ENCODE measurements around the gene MAP3K5. TPM values are rescaled to one million over a fixed set of nuclear protein-coding genes. Genes with fewer than 3 reads are reported as not detected.

Gene MAP3K5
- total RNA-seq, 2 experiments from 2014 or later, result 23.4 to 24.0 TPM

DNA sequence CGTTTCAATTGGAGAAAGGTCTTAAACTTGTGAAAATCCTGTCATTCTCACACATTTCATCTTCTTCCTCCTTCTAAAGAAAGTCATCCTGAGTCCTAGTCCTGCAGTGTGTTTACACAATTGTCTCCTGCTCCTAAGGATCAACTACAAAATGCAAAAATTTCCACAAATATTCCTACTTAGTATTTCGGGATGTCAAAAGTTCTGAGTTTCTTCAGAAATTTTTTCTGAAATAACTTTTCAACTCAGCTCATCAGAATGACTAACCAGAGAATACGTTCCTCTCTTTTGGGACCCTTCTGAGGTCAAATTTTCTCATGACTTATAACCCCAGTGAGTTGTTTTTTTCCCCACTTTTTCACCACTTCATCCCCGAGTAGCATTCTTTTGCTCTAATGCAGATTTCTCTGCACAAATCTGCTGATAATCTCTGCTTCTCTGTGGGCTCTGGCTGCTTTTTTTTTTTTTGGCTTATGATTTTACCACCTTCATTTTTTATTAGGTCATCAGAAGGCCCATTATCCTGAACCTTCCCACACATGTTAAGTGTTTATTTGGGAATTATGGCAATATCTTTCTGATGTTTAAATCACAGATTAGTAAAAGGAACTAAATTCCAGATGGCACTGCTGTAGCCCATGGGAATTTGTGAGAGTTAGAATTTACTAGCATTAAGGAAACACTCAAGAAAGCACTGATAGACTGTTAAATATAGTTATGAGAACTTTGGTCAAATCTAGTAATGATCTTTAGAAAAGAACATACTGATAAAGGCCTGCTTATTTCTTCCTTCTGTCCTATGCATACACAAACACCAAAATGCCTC is 41.4 kb downstream of the MAP3K5 start:
- Mint-ChIP-seq H3K4me1 (peaks cover 76% of the 10 kb centered on the region), H3K4me3 (peak overlapping the region; percentile 73), H3K36me3 (ENCODE audit: low read depth) (peaks cover 39% of the 10 kb centered on the region), H3K9me3 (peaks cover 2% of the 10 kb centered on the region), H3K27me3 (no peaks in the 10 kb centered on the region), H3K27ac (peak overlapping the region; percentile 89)
- ChIA-PET CTCF (no interaction called here), POLR2A (interaction anchor here (0.6 kb wide), 1 partner anchor 37 kb away, joined by 3 read pairs; no protein-coding TSS in a partner anchor)
- no peak for DNase-seq

DNA sequence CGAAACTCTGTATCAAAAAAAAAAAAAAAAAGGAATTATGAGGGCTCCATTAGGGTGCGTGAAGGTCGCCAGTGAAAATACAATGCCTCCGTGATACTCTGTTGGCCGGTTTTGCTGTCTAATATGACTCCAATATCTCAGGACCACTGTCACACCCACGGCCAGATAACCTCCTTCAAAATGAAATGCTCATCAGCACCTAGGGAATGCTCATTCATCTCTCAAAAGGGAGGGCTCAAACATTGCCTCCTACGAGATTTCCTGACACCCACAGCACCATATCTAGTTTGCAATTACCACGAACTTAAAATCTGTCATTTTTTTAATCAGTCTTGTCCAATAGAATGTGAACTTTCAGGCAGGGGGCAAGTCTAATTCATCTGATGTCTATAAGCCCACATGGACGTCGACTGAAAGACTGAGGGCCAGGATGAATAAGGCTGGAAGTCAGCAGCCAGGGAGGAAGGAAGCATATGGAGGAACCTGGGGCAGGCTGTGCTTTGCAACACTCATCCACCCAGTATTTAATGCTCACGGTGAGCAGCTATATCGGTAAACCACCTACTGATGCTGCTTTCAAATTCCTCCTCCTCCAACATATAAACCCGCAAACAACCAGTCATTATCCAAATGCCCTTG is 42.8 kb downstream of the MAP3K5 start:
- DNase-seq, result no peak
- Mint-ChIP-seq H3K27me3 (no peaks in the 10 kb centered on the region), H3K9me3 (peaks cover 2% of the 10 kb centered on the region), H3K4me3 (no peak overlapping the region), H3K4me1 (peaks cover 64% of the 10 kb centered on the region), H3K36me3 (ENCODE audit: low read depth) (peaks cover 39% of the 10 kb centered on the region), H3K27ac (peak overlapping the region; percentile 89)
- ChIA-PET CTCF (no interaction called here), POLR2A (no interaction called here)

DNA sequence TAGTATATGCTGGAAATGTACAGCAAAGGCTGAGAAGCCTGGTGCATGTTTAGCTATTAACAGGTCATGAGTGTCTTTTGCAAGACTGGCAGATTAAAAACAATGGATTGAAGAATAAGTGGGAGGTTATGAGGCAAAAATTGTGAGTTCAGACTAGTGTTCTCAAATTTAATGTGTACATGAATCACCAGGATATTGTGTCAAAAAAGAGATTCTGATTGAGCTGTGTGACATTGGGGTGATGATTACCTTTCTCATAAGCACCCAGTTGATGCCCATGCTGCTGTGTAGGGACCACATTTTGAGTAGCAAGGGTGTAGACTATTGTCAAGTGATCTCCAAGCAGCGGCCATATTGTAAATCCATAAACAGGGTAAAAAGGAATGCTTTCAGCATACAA is 44.8 kb downstream of the MAP3K5 start:
- ChIA-PET CTCF (no interaction called here), POLR2A (no interaction called here)
- DNase-seq, result no peak
- H3K27ac Mint-ChIP-seq, result no peak overlapping the region
- peaks cover 41% of the 10 kb centered on the region for H3K36me3 Mint-ChIP-seq (ENCODE audit: low read depth)
- no peaks in the 10 kb centered on the region for H3K27me3 Mint-ChIP-seq
- no peak overlapping the region for H3K4me3 Mint-ChIP-seq
- peaks cover 2% of the 10 kb centered on the region for H3K9me3 Mint-ChIP-seq
- H3K4me1 Mint-ChIP-seq, result peaks cover 53% of the 10 kb centered on the region

DNA sequence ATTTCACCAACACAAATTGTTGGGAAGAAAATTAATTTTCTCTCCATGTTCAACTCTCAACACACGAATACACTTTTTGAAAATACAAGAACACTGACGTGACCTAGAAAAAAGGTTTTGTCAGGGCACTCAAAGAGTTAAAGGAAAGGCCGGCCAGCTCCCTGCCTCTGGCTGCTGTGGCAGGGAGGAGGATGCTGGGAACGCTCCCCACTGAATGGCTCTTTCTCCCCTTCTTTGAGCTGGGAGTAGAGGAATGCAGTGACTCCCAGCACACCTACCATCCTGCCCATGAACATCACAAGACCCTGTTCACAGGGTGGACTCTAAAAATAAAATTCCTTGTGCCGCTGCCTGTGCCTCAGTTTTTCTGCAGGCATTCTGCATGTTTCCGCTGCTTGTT is 47.0 kb downstream of the MAP3K5 start:
- Mint-ChIP-seq H3K36me3 (ENCODE audit: low read depth) (peaks cover 39% of the 10 kb centered on the region), H3K4me1 (peaks cover 36% of the 10 kb centered on the region), H3K27me3 (no peaks in the 10 kb centered on the region), H3K27ac (no peak overlapping the region), H3K4me3 (no peak overlapping the region), H3K9me3 (peaks cover 2% of the 10 kb centered on the region)
- ChIA-PET CTCF (interaction anchor here (0.8 to 3.0 kb wide), 2 partner anchors 10 to 47 kb away, joined by 3 to 10 read pairs; partner anchors contain the start of gene MAP3K5), POLR2A (no interaction called here)
- DNase-seq, result no peak

DNA sequence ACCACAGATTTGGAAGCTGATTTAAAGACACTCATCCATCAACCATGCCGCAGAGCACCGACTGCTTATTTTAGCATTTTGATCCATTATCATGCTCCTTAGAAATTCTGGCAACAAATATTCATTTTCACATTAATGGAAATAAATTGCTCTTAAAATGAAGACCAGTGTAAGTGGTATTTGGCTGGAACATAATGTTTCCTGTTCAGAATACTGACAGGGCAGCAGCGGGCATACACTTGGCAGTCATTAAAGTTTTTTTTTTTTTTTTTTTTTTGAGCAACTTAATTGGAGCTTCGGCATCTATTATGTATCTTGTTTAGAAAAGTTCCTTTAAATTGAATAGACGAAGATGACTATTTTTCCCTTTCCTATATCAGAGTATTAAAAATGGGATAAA is 47.4 kb downstream of the MAP3K5 start:
- ChIA-PET CTCF (interaction anchor here (3.0 kb wide), 1 partner anchor 47 kb away, joined by 10 read pairs; the partner anchor contains the start of gene MAP3K5), POLR2A (no interaction called here)
- H3K4me3 Mint-ChIP-seq, result no peak overlapping the region
- DNase-seq, result no peak
- no peaks in the 10 kb centered on the region for H3K27me3 Mint-ChIP-seq
- H3K4me1 Mint-ChIP-seq, result peaks cover 36% of the 10 kb centered on the region
- no peak overlapping the region for H3K27ac Mint-ChIP-seq
- peaks cover 2% of the 10 kb centered on the region for H3K9me3 Mint-ChIP-seq
- H3K36me3 Mint-ChIP-seq (ENCODE audit: low read depth), result peaks cover 39% of the 10 kb centered on the region

DNA sequence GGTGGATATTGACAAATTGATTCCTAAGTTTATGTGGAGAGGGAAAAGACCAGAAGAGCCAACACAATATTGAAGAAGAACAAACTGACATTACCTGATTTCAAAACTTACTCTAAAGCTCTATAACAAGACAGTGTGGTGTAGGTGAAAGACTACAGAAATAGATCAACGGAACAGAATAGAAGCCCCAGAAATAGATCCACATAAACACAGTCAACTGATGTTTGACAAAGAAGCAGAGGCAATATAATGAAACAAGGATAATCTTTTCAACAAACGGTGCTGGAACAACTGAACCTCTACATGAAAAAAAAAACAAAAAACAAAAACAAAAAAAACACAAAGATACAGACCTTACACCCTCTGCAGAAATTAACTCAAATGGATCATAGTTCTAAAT is 50.2 kb downstream of the MAP3K5 start:
- no peak for DNase-seq
- Mint-ChIP-seq H3K4me1 (peaks cover 31% of the 10 kb centered on the region), H3K27ac (no peak overlapping the region), H3K4me3 (no peak overlapping the region), H3K27me3 (no peaks in the 10 kb centered on the region), H3K9me3 (peaks cover 2% of the 10 kb centered on the region), H3K36me3 (ENCODE audit: low read depth) (peaks cover 22% of the 10 kb centered on the region)
- ChIA-PET CTCF (interaction anchor here (0.6 kb wide), 1 partner anchor 1871 kb away, joined by 4 read pairs; no protein-coding TSS in a partner anchor), POLR2A (no interaction called here)

DNA sequence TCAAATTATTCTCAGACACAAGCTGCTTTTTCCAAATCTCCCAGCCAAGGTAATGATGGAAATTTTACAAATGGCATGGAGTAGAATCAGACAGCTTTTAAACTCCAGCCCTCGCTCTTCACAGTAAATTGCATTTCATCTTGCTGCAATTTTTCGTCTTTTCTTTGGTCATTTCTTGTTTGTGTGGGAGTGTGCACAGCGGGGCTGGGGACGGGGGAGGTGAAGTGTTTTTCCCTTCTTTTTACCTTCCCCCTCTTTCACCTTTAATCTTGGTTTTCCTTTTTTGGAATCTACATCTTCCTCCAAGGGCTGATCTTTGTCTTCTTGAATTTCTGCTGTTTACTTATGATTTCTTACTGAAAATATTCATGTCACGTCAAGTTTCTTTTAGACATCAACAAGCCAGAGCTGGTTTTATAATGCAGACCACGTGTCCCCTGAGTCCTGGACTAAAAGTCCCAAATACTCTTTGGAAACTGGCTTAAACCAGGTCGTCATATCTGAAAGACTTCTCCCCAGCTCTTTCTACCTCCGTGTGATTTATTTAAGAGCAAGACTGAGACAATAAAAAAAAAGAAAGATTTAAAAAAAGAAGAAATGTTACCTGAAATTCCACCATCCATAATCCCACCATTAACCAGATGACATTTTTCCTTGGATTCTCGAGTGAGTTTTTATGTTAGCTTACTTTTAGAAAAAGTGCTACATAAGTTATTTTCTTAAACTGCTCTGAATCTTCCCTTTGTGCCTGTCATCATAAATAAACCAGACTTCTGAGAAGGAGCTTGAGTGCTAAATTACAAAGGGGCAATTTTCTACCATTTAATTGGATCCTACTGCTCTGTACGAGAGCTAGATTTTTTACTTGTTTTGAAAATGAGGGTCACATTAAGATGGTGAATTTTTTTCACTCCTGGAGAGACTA is 52.0 kb downstream of the MAP3K5 start:
- Mint-ChIP-seq H3K36me3 (ENCODE audit: low read depth) (peaks cover 10% of the 10 kb centered on the region), H3K9me3 (no peaks in the 10 kb centered on the region), H3K4me3 (no peak overlapping the region), H3K27ac (no peak overlapping the region), H3K27me3 (no peaks in the 10 kb centered on the region), H3K4me1 (peaks cover 30% of the 10 kb centered on the region)
- ChIA-PET CTCF (interaction anchor here (0.8 to 1.4 kb wide), 3 partner anchors 17 to 52 kb away, joined by 3 to 10 read pairs (median 5); partner anchors contain the start of gene MAP3K5), POLR2A (no interaction called here)
- no peak for DNase-seq

DNA sequence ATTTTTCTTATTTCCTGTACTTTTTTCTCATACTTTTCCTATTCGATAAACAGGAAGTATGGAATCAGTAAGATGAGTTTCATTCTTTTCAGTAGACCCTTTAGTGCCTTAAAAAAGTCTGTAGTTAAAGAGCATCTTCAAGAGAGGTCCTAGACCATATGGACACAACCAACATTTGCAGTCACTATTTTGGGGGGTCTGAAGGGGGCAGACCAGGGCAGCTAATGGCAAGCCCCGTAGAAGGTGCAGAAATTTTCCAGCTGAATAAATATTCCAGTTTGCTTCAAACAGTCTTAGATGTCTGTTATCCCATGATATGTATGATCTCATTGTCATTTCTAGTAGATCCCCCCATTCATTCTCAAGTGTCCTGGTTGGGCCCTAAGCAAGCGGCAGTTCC is 52.8 kb downstream of the MAP3K5 start:
- Mint-ChIP-seq H3K27ac (no peak overlapping the region), H3K27me3 (no peaks in the 10 kb centered on the region), H3K36me3 (ENCODE audit: low read depth) (peaks cover 8% of the 10 kb centered on the region), H3K4me1 (peaks cover 30% of the 10 kb centered on the region), H3K4me3 (no peak overlapping the region), H3K9me3 (no peaks in the 10 kb centered on the region)
- ChIA-PET POLR2A (no interaction called here), CTCF (interaction anchor here (0.8 to 1.4 kb wide), 2 partner anchors 29 to 53 kb away, joined by 3 to 10 read pairs; partner anchors contain the start of gene MAP3K5)
- DNase-seq, result no peak

DNA sequence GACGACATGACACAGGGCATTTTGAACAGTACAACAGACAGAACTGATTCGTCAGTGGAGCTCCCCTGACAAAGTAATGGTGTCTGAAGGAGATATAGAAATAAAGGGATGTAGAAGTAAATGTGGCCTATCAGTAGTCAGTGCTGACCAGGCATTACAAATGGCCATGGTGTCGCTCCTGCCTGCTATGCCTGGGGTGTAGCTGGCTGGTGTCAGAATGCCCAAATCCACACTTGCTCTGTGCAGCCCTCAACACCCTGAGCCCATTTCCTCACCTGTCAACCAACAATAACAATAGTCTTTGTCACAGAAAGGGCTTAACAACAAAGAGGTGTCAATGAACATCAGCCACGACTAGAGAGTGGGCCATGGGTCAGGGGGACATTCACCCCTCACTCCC is 53.2 kb downstream of the MAP3K5 start:
- CTCF ChIA-PET, result interaction anchor here (0.5 to 2.0 kb wide), 3 partner anchors 11 to 53 kb away, joined by 3 to 7 read pairs (median 3); partner anchors contain the start of gene MAP3K5
- no peaks in the 10 kb centered on the region for H3K9me3 Mint-ChIP-seq
- POLR2A ChIA-PET, result no interaction called here
- no peaks in the 10 kb centered on the region for H3K27me3 Mint-ChIP-seq
- H3K27ac Mint-ChIP-seq, result no peak overlapping the region
- no peak overlapping the region for H3K4me3 Mint-ChIP-seq
- H3K4me1 Mint-ChIP-seq, result peaks cover 30% of the 10 kb centered on the region
- H3K36me3 Mint-ChIP-seq (ENCODE audit: low read depth), result peaks cover 8% of the 10 kb centered on the region
- no peak for DNase-seq

DNA sequence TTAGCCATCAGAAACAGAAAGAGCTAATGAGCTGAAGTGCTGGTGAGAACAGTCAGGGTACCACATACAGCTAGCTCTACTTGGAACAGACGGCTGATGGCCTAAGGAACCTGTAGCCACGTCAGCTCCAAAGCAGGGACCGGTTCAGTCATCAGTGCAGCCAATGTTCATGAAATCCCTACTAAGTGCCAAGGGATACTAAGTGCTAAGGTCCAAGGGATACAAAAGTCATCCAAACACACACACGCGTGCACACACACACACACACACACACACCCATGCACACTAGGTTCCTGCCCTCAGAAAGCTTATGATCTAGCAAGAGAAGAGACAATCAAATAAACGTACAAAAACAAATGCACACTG is 53.6 kb downstream of the MAP3K5 start:
- H3K9me3 Mint-ChIP-seq, result no peaks in the 10 kb centered on the region

DNA sequence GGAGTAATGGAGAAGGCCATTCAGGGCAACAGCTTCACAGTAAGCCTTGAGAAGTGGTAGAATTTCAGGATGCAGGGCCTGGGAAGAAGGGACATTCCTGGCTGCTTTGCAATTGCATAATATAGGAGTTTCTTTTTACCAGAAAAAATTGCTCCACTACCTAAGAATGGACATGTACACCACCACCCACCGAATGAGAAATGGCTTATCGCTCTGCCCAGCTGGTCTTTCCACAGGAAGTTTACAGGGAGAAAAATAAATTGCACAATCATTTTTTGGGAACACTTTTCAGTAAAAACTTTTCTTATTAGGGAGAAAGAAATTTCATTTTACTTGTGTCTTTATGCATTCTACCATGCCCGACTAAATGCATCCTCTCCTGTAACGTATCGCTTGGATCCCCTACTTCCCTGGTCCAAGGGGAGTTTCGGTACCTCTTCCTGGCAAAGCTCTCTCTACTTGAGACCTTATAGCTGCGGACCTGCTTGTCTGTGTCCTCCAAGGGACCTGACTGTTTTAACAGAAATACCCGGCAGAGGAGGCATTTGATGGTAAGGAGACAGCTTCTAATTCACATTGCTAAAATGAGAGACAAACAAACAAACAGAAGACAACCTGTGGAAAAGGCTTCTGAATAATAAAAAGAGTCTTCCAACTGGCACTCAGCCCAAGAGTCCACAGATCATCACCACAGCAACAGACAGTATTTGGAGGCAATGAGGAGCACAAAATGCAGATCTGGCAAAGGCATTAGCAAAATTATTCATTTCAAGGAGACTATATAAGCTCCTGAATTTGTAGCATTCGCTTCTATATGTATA is 54.2 kb downstream of the MAP3K5 start:
- ChIA-PET POLR2A (no interaction called here), CTCF (interaction anchor here (0.5 to 2.0 kb wide), 3 partner anchors 10 to 54 kb away, joined by 3 to 7 read pairs (median 3); partner anchors contain the start of gene MAP3K5)
- DNase-seq, result no peak
- Mint-ChIP-seq H3K27me3 (no peaks in the 10 kb centered on the region), H3K9me3 (no peaks in the 10 kb centered on the region), H3K4me3 (no peak overlapping the region), H3K4me1 (peaks cover 27% of the 10 kb centered on the region), H3K27ac (no peak overlapping the region), H3K36me3 (ENCODE audit: low read depth) (peaks cover 6% of the 10 kb centered on the region)

More for the DNA sequence above, 53.6 kb downstream of the MAP3K5 start:
- ChIA-PET POLR2A (no interaction called here), CTCF (interaction anchor here (0.5 to 2.0 kb wide), 3 partner anchors 11 to 54 kb away, joined by 3 to 7 read pairs (median 3); partner anchors contain the start of gene MAP3K5)
- peaks cover 6% of the 10 kb centered on the region for H3K36me3 Mint-ChIP-seq (ENCODE audit: low read depth)
- no peak overlapping the region for H3K4me3 Mint-ChIP-seq
- no peak overlapping the region for H3K27ac Mint-ChIP-seq
- H3K4me1 Mint-ChIP-seq, result peaks cover 28% of the 10 kb centered on the region
- H3K27me3 Mint-ChIP-seq, result no peaks in the 10 kb centered on the region
- DNase-seq, result no peak

DNA sequence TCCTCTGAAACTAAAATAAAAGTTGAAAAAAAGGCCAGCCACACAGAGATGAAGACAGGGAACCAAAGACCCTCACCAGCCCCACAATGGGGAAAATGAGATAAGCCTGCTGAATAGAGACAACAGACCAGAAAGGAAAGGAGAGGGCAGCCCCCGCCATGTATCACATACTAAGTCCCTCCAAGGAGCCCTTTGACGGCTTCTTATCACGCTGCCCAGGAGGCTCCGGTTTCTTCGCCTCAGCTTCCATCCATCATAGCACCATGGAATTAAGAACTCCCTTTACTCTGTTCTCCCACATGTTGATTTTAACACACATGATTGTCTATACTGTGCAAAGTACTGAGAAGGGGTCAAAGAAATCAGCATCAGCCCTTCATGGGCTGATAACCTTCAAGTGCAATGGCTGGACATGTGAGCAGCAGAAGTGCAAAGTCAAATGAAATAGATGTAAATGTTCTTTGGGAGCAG is 54.9 kb downstream of the MAP3K5 start:
- DNase-seq, result no peak
- Mint-ChIP-seq H3K27me3 (no peaks in the 10 kb centered on the region), H3K36me3 (ENCODE audit: low read depth) (peaks cover 9% of the 10 kb centered on the region), H3K4me3 (no peak overlapping the region), H3K9me3 (no peaks in the 10 kb centered on the region), H3K27ac (no peak overlapping the region), H3K4me1 (peaks cover 25% of the 10 kb centered on the region)
- CTCF ChIA-PET, result interaction anchor here (2.0 kb wide), 1 partner anchor 55 kb away, joined by 7 read pairs; the partner anchor contains the start of gene MAP3K5
- POLR2A ChIA-PET, result no interaction called here

Data from activated CD4-positive, alpha-beta T cell treated with anti-CD3 and anti-CD28 coated beads, Interleukin-2, amount 10 ng/mL, durations not matched to agents 7 days and 5 days (primary cell).